H9 (cell line): Measurements from ENCODE around the gene EFNA1. TPM values are rescaled to one million over a fixed set of nuclear protein-coding genes. Genes with fewer than 3 reads are reported as not detected.

ENCODE experiments used
- DNase-seq: peaks from one replicate; pipeline ENCODE4 v3.0.0-alpha.2; 2017
- H2AFZ ChIP-seq: one replicate; pipeline ENCODE4 v1.6.1; 2013; ENCODE audit warnings: mild to moderate bottlenecking, low read length, control low read depth, moderate library complexity
- H2AK5ac ChIP-seq: 2 replicates; pipeline ENCODE4 v1.6.1; 2013; ENCODE audit warnings: low read length, control low read depth, mixed read lengths; ENCODE audit not compliant: insufficient read length
- H2BK120ac ChIP-seq: one replicate; pipeline ENCODE4 v1.6.1; 2013; ENCODE audit warnings: low read depth, mild to moderate bottlenecking, low read length, control low read depth, inconsistent platforms; ENCODE audit not compliant: poor library complexity, severe bottlenecking
- H2BK12ac ChIP-seq: 2 replicates; pipeline ENCODE4 v1.6.1; 2013; ENCODE audit warnings: low read length, control low read depth, mixed read lengths, low read depth; ENCODE audit not compliant: insufficient read length
- H2BK15ac ChIP-seq: 2 replicates; pipeline ENCODE4 v1.6.1; 2013; ENCODE audit warnings: low read depth, low read length, control low read depth
- H2BK20ac ChIP-seq: one replicate; pipeline ENCODE4 v1.6.1; 2013; ENCODE audit warnings: low read depth, mild to moderate bottlenecking, low read length, control low read depth, inconsistent platforms; ENCODE audit not compliant: poor library complexity, severe bottlenecking
- H2BK5ac ChIP-seq: 2 replicates; pipeline ENCODE4 v1.6.1; 2013; ENCODE audit warnings: low read length, control low read depth, mixed read lengths; ENCODE audit not compliant: insufficient read length
- H3K14ac ChIP-seq: 2 replicates; pipeline ENCODE4 v1.6.1; 2013; ENCODE audit warnings: low read length, control low read depth; ENCODE audit not compliant: insufficient read depth
- H3K18ac ChIP-seq: 2 replicates; pipeline ENCODE4 v1.6.1; 2013; ENCODE audit warnings: low read depth, mild to moderate bottlenecking, mixed read lengths, low read length, control low read depth; ENCODE audit not compliant: insufficient read length
- H3K23ac ChIP-seq: 2 replicates; pipeline ENCODE4 v1.6.1; 2013; ENCODE audit warnings: low read length, control low read depth, mixed read lengths, low read depth; ENCODE audit not compliant: insufficient read length
- H3K23me2 ChIP-seq: 2 replicates; pipeline ENCODE4 v1.6.1; 2013; ENCODE audit warnings: low read depth, mild to moderate bottlenecking, mixed read lengths, low read length, control low read depth; ENCODE audit not compliant: insufficient read length, poor library complexity, severe bottlenecking
- H3K27ac ChIP-seq: 2 replicates; pipeline ENCODE4 v1.5.1; 2013; ENCODE audit warnings: low read length, control low read depth, mixed read lengths, low read depth; ENCODE audit not compliant: insufficient read length
- H3K27me3 ChIP-seq: 2 replicates; pipeline ENCODE4 v1.6.1; 2013; ENCODE audit warnings: low read length, control low read depth, inconsistent platforms; ENCODE audit not compliant: insufficient read depth
- H3K4ac ChIP-seq: 2 replicates; pipeline ENCODE4 v1.6.1; 2013; ENCODE audit warnings: low read depth, mild to moderate bottlenecking, control low read depth, inconsistent platforms, low read length, moderate library complexity
- H3K4me1 ChIP-seq: 2 replicates; pipeline ENCODE4 v1.6.1; 2013; ENCODE audit warnings: low read length, control low read depth, inconsistent platforms; ENCODE audit not compliant: insufficient read depth
- H3K4me2 ChIP-seq: 2 replicates; pipeline ENCODE4 v1.6.1; 2013; ENCODE audit warnings: low read length, control low read depth, mixed read lengths; ENCODE audit not compliant: insufficient read length, insufficient read depth
- H3K56ac ChIP-seq: 2 replicates; pipeline ENCODE4 v1.6.1; 2013; ENCODE audit warnings: low read depth, mild to moderate bottlenecking, mixed read lengths, low read length, control low read depth; ENCODE audit not compliant: insufficient read length
- H3K79me1 ChIP-seq: 2 replicates; pipeline ENCODE4 v1.6.1; 2013; ENCODE audit warnings: low read depth, mild to moderate bottlenecking, moderate library complexity, low read length, control low read depth, inconsistent platforms; ENCODE audit not compliant: insufficient read depth, poor library complexity, severe bottlenecking
- H3K79me2 ChIP-seq: 2 replicates; pipeline ENCODE4 v1.6.1; 2013; ENCODE audit warnings: low read length, control low read depth, inconsistent platforms; ENCODE audit not compliant: insufficient read depth
- H3K9ac ChIP-seq: 2 replicates; pipeline ENCODE4 v1.6.1; 2013; ENCODE audit warnings: low read length, control low read depth, mixed read lengths; ENCODE audit not compliant: insufficient read length; ENCODE audit errors: extremely low read depth
- H3K9me3 ChIP-seq: one replicate; pipeline ENCODE4 v1.6.1; 2013; ENCODE audit warnings: low read depth, low read length, inconsistent platforms; ENCODE audit not compliant: control insufficient read depth
- H3T11ph ChIP-seq: one replicate; pipeline ENCODE4 v1.6.1; 2013; ENCODE audit warnings: mild to moderate bottlenecking, low read length, control low read depth, inconsistent platforms
- H4K20me1 ChIP-seq: one replicate; pipeline ENCODE4 v1.6.1; 2013; ENCODE audit not compliant: control insufficient read depth, insufficient read length, insufficient read depth
- H4K5ac ChIP-seq: 2 replicates; pipeline ENCODE4 v1.6.1; 2013; ENCODE audit warnings: low read depth, mild to moderate bottlenecking, mixed read lengths, low read length, control low read depth; ENCODE audit not compliant: insufficient read length
- H4K8ac ChIP-seq: replicated peaks from 2 replicates; pipeline ENCODE4 v1.6.1; 2013; ENCODE audit warnings: low read length, control low read depth, mixed read lengths, low read depth; ENCODE audit not compliant: insufficient read length
- H4K91ac ChIP-seq: 2 replicates; pipeline ENCODE4 v1.6.1; 2013; ENCODE audit warnings: low read depth, mild to moderate bottlenecking, moderate library complexity, mixed read lengths, low read length, control low read depth; ENCODE audit not compliant: insufficient read length
- H3K27ac Mint-ChIP-seq, 3 experiments: 2 replicates in 2 of 3; 3 replicates in 1 of 3; pipeline ENCODE4 v1.8.0; 2020 to 2021; ENCODE audit warnings: mixed read lengths in 3 of 3, mild to moderate bottlenecking in 1 of 3, moderate library complexity in 1 of 3
- H3K27me3 Mint-ChIP-seq: 2 replicates; pipeline ENCODE4 v1.8.0; 2021; ENCODE audit warnings: low read depth, mild to moderate bottlenecking, moderate library complexity, mixed read lengths
- H3K36me3 Mint-ChIP-seq, 3 experiments: 2 replicates in 2 of 3; 3 replicates in 1 of 3; pipeline ENCODE4 v1.8.0; 2020 to 2021; ENCODE audit warnings: low read depth in 3 of 3, mixed read lengths in 3 of 3; ENCODE audit not compliant: insufficient read depth in 1 of 3
- H3K4me1 Mint-ChIP-seq, 2 experiments: 2 replicates each; pipeline ENCODE4 v1.8.0; 2020; ENCODE audit warnings: mixed read lengths in 2 of 2
- H3K4me3 Mint-ChIP-seq, 2 experiments: 2 replicates in 1 of 2; 3 replicates in 1 of 2; pipeline ENCODE4 v1.8.0; 2020 to 2021; ENCODE audit warnings: mild to moderate bottlenecking in 2 of 2, mixed read lengths in 2 of 2, moderate library complexity in 1 of 2
- H3K9me3 Mint-ChIP-seq, 2 experiments: 2 replicates in 1 of 2; 3 replicates in 1 of 2; pipeline ENCODE4 v1.8.0; 2020; ENCODE audit warnings: mild to moderate bottlenecking in 2 of 2, mixed read lengths in 2 of 2, moderate library complexity in 1 of 2
- WGBS: extraction: QIAGEN DNeasy Blood & Tissue Kit; methylation state at CpG from one replicate; pipeline ENCODE4 v1.1.7; 2013; ENCODE audit warnings: missing lambda C conversion rate, low lambda C conversion rate, mixed read lengths; ENCODE audit not compliant: insufficient read length; ENCODE audit errors: extremely low coverage; 5-methylcytosine and 5-hydroxymethylcytosine counted together
- total RNA-seq: library from RNA; stranded (reverse); gene quantifications from 2 replicates; pipeline ENCODE4 v1.2.1, GENCODE V29; 2021
- TF ChIP-seq, protein P1 (sequence below): fragments of 200-600 bp; sonication (generic); conservative IDR thresholded peaks from 3 replicates; pipeline ENCODE4 v1.8.0; 2021; ENCODE audit warnings: antibody characterized with exemption, mild to moderate bottlenecking

EFNA1 gene
- total RNA-seq, 1 experiment from 2014 or later = 1.4 TPM

DNA sequence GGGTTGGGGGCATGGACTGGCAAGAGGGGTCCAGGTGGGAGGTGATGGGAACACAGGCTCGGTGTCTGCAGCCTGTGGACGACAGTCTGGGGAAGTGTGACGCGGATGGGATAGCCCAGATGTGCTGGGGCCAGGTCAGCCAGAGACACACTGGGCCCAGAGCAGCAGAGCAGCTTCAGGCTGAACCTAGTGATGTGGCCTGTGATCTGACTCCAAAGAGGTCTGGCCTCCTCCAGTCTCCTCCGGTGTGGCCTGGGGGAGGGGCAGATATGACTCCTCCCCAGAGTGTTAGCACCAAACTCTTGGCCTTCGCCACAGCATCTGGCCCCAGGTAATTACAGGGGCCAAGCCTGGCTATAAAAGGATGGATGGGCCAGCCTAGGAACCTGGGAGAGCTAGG is 35.5 kb upstream of the EFNA1 start:
- no peak for DNase-seq
- H2BK20ac ChIP-seq = no peak overlapping the region
- H3K18ac ChIP-seq = no peak overlapping the region
- H3K4me1 ChIP-seq = no peaks in the 10 kb centered on the region
- no peak overlapping the region for H3K9ac ChIP-seq
- no peaks in the 10 kb centered on the region for H3K79me2 ChIP-seq
- peaks cover 6% of the 10 kb centered on the region for H3K23me2 ChIP-seq
- H4K5ac ChIP-seq = no peak overlapping the region
- Mint-ChIP-seq H3K4me1 (peaks cover 17 to 30% of the 10 kb centered on the region in 2 experiments), H3K36me3 (0 out of 7 replicates have a peak, but pooled peaks cover 0 to 4% (median 0%) of the 10 kb centered on the region in 3 experiments), H3K9me3 (no peaks in the 10 kb centered on the region; a peak in 1 of 5 replicates), H3K27me3 (peaks cover 53% of the 10 kb centered on the region), H3K4me3 (no peak overlapping the region), H3K27ac (no peak overlapping the region)
- H3T11ph ChIP-seq = no peak overlapping the region
- H3K56ac ChIP-seq = no peak overlapping the region
- no peak overlapping the region for H3K23ac ChIP-seq
- H2AK5ac ChIP-seq = no peak overlapping the region
- H2BK5ac ChIP-seq = no peak overlapping the region
- WGBS = no CpG with 5 or more reads among the region's 6 CpGs
- H3K9me3 ChIP-seq = no peaks in the 10 kb centered on the region
- H4K20me1 ChIP-seq = no peaks in the 10 kb centered on the region
- no peak overlapping the region for H2AFZ ChIP-seq
- no peak overlapping the region for H4K91ac ChIP-seq
- H3K14ac ChIP-seq = no peak overlapping the region
- H3K4ac ChIP-seq = no peak overlapping the region
- no peak overlapping the region for H2BK12ac ChIP-seq
- H2BK120ac ChIP-seq = no peak overlapping the region
- peaks cover 2% of the 10 kb centered on the region; the same call in 1 of the 2 replicates for H3K27me3 ChIP-seq
- TF ChIP-seq, protein P1, sequence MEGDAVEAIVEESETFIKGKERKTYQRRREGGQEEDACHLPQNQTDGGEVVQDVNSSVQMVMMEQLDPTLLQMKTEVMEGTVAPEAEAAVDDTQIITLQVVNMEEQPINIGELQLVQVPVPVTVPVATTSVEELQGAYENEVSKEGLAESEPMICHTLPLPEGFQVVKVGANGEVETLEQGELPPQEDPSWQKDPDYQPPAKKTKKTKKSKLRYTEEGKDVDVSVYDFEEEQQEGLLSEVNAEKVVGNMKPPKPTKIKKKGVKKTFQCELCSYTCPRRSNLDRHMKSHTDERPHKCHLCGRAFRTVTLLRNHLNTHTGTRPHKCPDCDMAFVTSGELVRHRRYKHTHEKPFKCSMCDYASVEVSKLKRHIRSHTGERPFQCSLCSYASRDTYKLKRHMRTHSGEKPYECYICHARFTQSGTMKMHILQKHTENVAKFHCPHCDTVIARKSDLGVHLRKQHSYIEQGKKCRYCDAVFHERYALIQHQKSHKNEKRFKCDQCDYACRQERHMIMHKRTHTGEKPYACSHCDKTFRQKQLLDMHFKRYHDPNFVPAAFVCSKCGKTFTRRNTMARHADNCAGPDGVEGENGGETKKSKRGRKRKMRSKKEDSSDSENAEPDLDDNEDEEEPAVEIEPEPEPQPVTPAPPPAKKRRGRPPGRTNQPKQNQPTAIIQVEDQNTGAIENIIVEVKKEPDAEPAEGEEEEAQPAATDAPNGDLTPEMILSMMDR = no peak
- no peak overlapping the region for H4K8ac ChIP-seq
- H3K27ac ChIP-seq = no peak overlapping the region
- no peak overlapping the region for H3K4me2 ChIP-seq
- H3K79me1 ChIP-seq = no peaks in the 10 kb centered on the region
- H2BK15ac ChIP-seq = no peak overlapping the region
